ENCODE data around the gene NTN1. TPM values are rescaled to one million over a fixed set of nuclear protein-coding genes. Genes with fewer than 3 reads are reported as not detected.

NTN1 gene
- total RNA-seq, 1 experiment from 2014 or later, result 0.94 TPM

- intact Hi-C loops (cut with micrococcal nuclease; ENCODE audit: unreplicated experiment), result no loop called here
- Mint-ChIP-seq H3K27me3 (ENCODE audit: unreplicated experiment) (peaks cover 60% of the 10 kb centered on the region), H3K4me1 (ENCODE audit: low read depth, unreplicated experiment) (no peaks in the 10 kb centered on the region), H3K36me3 (ENCODE audit: insufficient read depth, unreplicated experiment) (no peaks in the 10 kb centered on the region), H3K27ac (ENCODE audit: unreplicated experiment) (no peak overlapping the region), H3K4me3 (ENCODE audit: low read depth, unreplicated experiment) (no peak overlapping the region), H3K9me3 (ENCODE audit: low read depth, unreplicated experiment) (no peaks in the 10 kb centered on the region)
- DNase-seq, result no peak
- no TSS peak for BruUV-seq (replicated peaks)
- CTCF ChIA-PET, result no interaction called here
- TF ChIP-seq, protein P1, sequence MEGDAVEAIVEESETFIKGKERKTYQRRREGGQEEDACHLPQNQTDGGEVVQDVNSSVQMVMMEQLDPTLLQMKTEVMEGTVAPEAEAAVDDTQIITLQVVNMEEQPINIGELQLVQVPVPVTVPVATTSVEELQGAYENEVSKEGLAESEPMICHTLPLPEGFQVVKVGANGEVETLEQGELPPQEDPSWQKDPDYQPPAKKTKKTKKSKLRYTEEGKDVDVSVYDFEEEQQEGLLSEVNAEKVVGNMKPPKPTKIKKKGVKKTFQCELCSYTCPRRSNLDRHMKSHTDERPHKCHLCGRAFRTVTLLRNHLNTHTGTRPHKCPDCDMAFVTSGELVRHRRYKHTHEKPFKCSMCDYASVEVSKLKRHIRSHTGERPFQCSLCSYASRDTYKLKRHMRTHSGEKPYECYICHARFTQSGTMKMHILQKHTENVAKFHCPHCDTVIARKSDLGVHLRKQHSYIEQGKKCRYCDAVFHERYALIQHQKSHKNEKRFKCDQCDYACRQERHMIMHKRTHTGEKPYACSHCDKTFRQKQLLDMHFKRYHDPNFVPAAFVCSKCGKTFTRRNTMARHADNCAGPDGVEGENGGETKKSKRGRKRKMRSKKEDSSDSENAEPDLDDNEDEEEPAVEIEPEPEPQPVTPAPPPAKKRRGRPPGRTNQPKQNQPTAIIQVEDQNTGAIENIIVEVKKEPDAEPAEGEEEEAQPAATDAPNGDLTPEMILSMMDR (IDR thresholded peaks at IDR 0.05; ENCODE audit: unreplicated experiment), result no peak
These were observed 184.5 kb downstream of the NTN1 start for GRCh38 chr17:9205520-9206409.

DNA sequence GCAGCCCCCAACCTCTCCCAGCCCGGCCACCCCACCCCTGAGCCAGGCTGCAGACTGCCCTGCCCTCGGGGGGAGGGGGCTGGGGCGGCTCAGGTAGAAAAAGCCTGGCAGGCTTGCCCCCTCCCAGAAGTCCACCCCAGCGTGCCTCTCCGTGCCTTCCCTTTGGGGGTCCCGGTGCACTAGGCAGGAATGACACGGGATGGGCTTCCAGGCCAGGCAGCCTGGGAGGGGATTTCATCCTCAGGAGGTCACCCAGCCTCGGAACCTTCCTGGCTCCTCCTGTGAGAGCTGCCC lies 185.0 kb downstream of the NTN1 start:
- no peaks in the 10 kb centered on the region for H3K9me3 Mint-ChIP-seq (ENCODE audit: low read depth, unreplicated experiment)
- CTCF ChIA-PET, result no interaction called here
- no peak overlapping the region for H3K27ac Mint-ChIP-seq (ENCODE audit: unreplicated experiment)

GRCh38 chr17:9206741-9207332 lies 185.5 kb downstream of the NTN1 start:
- Mint-ChIP-seq H3K4me3 (ENCODE audit: low read depth, unreplicated experiment) (no peak overlapping the region), H3K27me3 (ENCODE audit: unreplicated experiment) (peaks cover 62% of the 10 kb centered on the region), H3K4me1 (ENCODE audit: low read depth, unreplicated experiment) (no peaks in the 10 kb centered on the region), H3K36me3 (ENCODE audit: insufficient read depth, unreplicated experiment) (no peaks in the 10 kb centered on the region), H3K9me3 (ENCODE audit: low read depth, unreplicated experiment) (no peaks in the 10 kb centered on the region), H3K27ac (ENCODE audit: unreplicated experiment) (no peak overlapping the region)
- intact Hi-C loops (cut with micrococcal nuclease; ENCODE audit: unreplicated experiment), result no loop called here
- CTCF ChIA-PET, result interaction anchor here (0.6 kb wide), 1 partner anchor 11 kb away, joined by 3 read pairs; no protein-coding TSS in a partner anchor
- no TSS peak for BruUV-seq (replicated peaks)
- DNase-seq, result no peak
- TF ChIP-seq, protein P1 (IDR thresholded peaks at IDR 0.05; ENCODE audit: unreplicated experiment), result no peak

More for the DNA sequence above, 185.0 kb downstream of the NTN1 start:
- TF ChIP-seq, protein P1 (IDR thresholded peaks at IDR 0.05; ENCODE audit: unreplicated experiment), result no peak
- H3K27me3 Mint-ChIP-seq (ENCODE audit: unreplicated experiment), result peaks cover 62% of the 10 kb centered on the region
- BruUV-seq (replicated peaks), result no TSS peak
- no peaks in the 10 kb centered on the region for H3K36me3 Mint-ChIP-seq (ENCODE audit: insufficient read depth, unreplicated experiment)
- DNase-seq, result no peak
- H3K4me1 Mint-ChIP-seq (ENCODE audit: low read depth, unreplicated experiment), result no peaks in the 10 kb centered on the region
- intact Hi-C loops (cut with micrococcal nuclease; ENCODE audit: unreplicated experiment), result no loop called here
- no peak overlapping the region for H3K4me3 Mint-ChIP-seq (ENCODE audit: low read depth, unreplicated experiment)

GRCh38 chr17:9208381-9209105 lies 187.2 kb downstream of the NTN1 start:
- Mint-ChIP-seq H3K36me3 (ENCODE audit: insufficient read depth, unreplicated experiment) (no peaks in the 10 kb centered on the region), H3K4me1 (ENCODE audit: low read depth, unreplicated experiment) (no peaks in the 10 kb centered on the region), H3K27ac (ENCODE audit: unreplicated experiment) (no peak overlapping the region), H3K9me3 (ENCODE audit: low read depth, unreplicated experiment) (no peaks in the 10 kb centered on the region), H3K27me3 (ENCODE audit: unreplicated experiment) (peaks cover 60% of the 10 kb centered on the region), H3K4me3 (ENCODE audit: low read depth, unreplicated experiment) (no peak overlapping the region)
- TF ChIP-seq, protein P1 (IDR thresholded peaks at IDR 0.05; ENCODE audit: unreplicated experiment), result no peak
- no TSS peak for BruUV-seq (replicated peaks)
- CTCF ChIA-PET, result no interaction called here
- no peak for DNase-seq
- intact Hi-C loops (cut with micrococcal nuclease; ENCODE audit: unreplicated experiment), result no loop called here

Data from Calu3 (cell line).